ENCODE measurements around the gene TCF20.

The TCF20 gene

GRCh38 chr22:42306010-42306409 lies 35.6 kb upstream of the TCF20 start:
- no peak for TF ChIP-seq CTCF (IDR thresholded peaks at IDR 0.05; ENCODE audit: extremely low read depth, missing control alignments)
- no peak for DNase-seq (ENCODE audit: low spot score)

- no peak for TF ChIP-seq CTCF (IDR thresholded peaks at IDR 0.05; ENCODE audit: extremely low read depth, missing control alignments)
- no peak for DNase-seq (ENCODE audit: low spot score)
These were observed 33.9 kb upstream of the TCF20 start for GRCh38 chr22:42304324-42304790.

GRCh38 chr22:42303396-42304323 lies 33.2 kb upstream of the TCF20 start:
- DNase-seq (ENCODE audit: low spot score) = no peak
- no peak for TF ChIP-seq CTCF (IDR thresholded peaks at IDR 0.05; ENCODE audit: extremely low read depth, missing control alignments)

- TF ChIP-seq CTCF (IDR thresholded peaks at IDR 0.05; ENCODE audit: extremely low read depth, missing control alignments) = no peak
- DNase-seq (ENCODE audit: low spot score) = no peak
These were observed 31.3 kb upstream of the TCF20 start for GRCh38 chr22:42301742-42302102.

GRCh38 chr22:42301077-42301741 lies 30.8 kb upstream of the TCF20 start:
- no peak for TF ChIP-seq CTCF (IDR thresholded peaks at IDR 0.05; ENCODE audit: extremely low read depth, missing control alignments)
- no peak for DNase-seq (ENCODE audit: low spot score)

GRCh38 chr22:42300259-42301076 lies 30.0 kb upstream of the TCF20 start:
- DNase-seq (ENCODE audit: low spot score) = peak; percentile 84
- TF ChIP-seq CTCF (IDR thresholded peaks at IDR 0.05; ENCODE audit: extremely low read depth, missing control alignments) = no peak

Measured in GM20000 (cell line).